K562 treated with DMSO at 1 percent for 12 hours (cell line): Measurements from ENCODE around the gene CCDC180. TPM values are rescaled to one million over a fixed set of nuclear protein-coding genes. Genes with fewer than 3 reads are reported as not detected.

Experiments
- total RNA-seq: library from RNA; unstranded; fragments of 300-600 nt; gene quantifications from 2 replicates; pipeline ENCODE4 v1.2.3, GENCODE V29; 2022; ENCODE audit not compliant: insufficient read depth

CCDC180 gene
- 0.74 and 5.1 TPM in 2 replicates for total RNA-seq

GRCh38 chr9:97307500-97308163, at the start of gene CCDC180:
CCDC180 (plus strand) TSS chr9:97307659; CDS start chr9:97308064, 405 bp downstream.

Other genes starting within 250 kb of the CCDC180 start
- 7.2 and 13.6 TPM in 2 replicates for gene TDRD7, start 104.4 kb downstream of the CCDC180 start, total RNA-seq
- gene TMOD1, start 194.0 kb downstream of the CCDC180 start, total RNA-seq = 9.8 and 22.2 TPM in 2 replicates